RWPE1 (cell line): Measurements from ENCODE around the gene GUCY1A2.

Experiments
- CTCF ChIA-PET: fragments of 350-600 bp; sonication (Branson Sonifier 250); formaldehyde crosslinking; extraction: SDS; loops from one replicate; lab custom pipeline; 2021; lab: Yijun Ruan, JAX
- POLR2A ChIA-PET: fragments of 400-600 bp; formaldehyde crosslinking; extraction: SDS; loops from one replicate; lab custom pipeline; 2020; ENCODE audit warnings: antibody characterized with exemption; ENCODE audit not compliant: low non-redundant PET; lab: Yijun Ruan, JAX
- DNase-seq: peaks from one replicate; pipeline ENCODE4 v3.0.0; 2012; ENCODE audit warnings: low spot score
- H3K27ac ChIP-seq: fragments of 450-650 bp; 2 replicates; pipeline ENCODE4 v1.5.1; 2017
- TF ChIP-seq, protein P1 (sequence below): fragments of 450-650 bp; conservative IDR thresholded peaks from 2 replicates; pipeline ENCODE4 v1.5.1; 2017; ENCODE audit warnings: low read depth, mild to moderate bottlenecking

GUCY1A2 gene

DNA sequence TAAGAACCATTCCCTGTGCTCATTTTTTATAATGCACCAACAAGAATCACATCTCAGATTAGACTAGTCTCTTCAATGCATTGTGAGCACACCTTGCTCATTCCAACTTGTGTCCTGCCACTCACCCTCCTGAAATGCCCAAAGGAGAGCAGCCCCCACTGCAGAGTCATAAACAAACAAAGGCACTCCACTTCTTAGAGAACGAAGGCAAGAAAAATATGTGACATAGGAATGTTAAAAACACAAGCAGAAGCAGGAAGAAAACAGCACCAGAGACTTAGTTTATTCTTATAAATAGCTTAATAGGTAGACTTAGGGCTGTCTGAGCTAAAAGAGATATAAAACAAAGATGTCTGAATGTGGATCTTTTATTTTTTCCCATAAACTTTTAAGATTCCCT is 57.2 kb downstream of the GUCY1A2 start:
- DNase-seq: no peak
- CTCF ChIA-PET: no interaction called here
- H3K27ac ChIP-seq: no peak overlapping the region
- POLR2A ChIA-PET: no interaction called here
- TF ChIP-seq, protein P1, sequence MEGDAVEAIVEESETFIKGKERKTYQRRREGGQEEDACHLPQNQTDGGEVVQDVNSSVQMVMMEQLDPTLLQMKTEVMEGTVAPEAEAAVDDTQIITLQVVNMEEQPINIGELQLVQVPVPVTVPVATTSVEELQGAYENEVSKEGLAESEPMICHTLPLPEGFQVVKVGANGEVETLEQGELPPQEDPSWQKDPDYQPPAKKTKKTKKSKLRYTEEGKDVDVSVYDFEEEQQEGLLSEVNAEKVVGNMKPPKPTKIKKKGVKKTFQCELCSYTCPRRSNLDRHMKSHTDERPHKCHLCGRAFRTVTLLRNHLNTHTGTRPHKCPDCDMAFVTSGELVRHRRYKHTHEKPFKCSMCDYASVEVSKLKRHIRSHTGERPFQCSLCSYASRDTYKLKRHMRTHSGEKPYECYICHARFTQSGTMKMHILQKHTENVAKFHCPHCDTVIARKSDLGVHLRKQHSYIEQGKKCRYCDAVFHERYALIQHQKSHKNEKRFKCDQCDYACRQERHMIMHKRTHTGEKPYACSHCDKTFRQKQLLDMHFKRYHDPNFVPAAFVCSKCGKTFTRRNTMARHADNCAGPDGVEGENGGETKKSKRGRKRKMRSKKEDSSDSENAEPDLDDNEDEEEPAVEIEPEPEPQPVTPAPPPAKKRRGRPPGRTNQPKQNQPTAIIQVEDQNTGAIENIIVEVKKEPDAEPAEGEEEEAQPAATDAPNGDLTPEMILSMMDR: no peak

DNA sequence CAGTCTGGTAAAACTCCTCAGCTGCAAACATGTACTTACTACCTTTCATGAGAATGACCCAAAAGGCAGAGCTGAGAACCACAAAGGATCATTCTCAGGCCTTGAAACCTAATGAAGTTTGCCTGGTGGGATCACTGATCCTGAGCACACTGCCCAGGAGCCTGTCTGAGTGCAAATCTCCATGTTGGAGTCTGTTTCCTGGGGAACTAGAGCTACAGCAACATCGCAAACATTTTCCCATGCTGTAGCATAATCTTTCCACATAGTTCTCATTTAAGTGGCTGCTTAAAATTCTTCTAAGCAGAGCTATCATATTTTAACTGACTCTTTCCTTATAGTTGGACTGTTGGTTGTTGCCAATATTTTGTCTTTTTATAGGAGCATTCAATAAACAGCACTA is 58.5 kb downstream of the GUCY1A2 start:
- TF ChIP-seq, protein P1: no peak
- POLR2A ChIA-PET: no interaction called here
- CTCF ChIA-PET: no interaction called here
- H3K27ac ChIP-seq: no peak overlapping the region
- DNase-seq: no peak

DNA sequence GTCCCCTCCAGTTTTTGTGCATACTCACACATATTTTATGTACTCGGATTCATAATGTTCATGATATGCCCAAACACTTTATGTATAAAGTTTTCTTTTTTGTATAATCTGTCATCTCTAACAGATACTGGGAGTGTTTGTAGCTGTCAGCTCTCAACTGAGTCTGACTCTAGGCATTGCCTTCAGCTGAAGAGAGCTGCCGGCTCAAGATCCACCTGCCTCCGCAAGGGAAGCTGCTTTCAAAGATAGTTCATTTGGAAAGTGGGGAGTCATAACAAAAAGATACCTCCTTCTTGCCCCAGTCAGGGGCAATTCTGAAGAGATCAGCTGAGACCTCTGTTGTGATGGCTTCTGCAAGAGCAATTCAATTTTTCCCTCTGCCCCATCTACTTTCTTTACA is 58.9 kb downstream of the GUCY1A2 start:
- ChIA-PET POLR2A (no interaction called here), CTCF (no interaction called here)
- TF ChIP-seq, protein P1: no peak
- H3K27ac ChIP-seq: no peak overlapping the region
- no peak for DNase-seq

DNA sequence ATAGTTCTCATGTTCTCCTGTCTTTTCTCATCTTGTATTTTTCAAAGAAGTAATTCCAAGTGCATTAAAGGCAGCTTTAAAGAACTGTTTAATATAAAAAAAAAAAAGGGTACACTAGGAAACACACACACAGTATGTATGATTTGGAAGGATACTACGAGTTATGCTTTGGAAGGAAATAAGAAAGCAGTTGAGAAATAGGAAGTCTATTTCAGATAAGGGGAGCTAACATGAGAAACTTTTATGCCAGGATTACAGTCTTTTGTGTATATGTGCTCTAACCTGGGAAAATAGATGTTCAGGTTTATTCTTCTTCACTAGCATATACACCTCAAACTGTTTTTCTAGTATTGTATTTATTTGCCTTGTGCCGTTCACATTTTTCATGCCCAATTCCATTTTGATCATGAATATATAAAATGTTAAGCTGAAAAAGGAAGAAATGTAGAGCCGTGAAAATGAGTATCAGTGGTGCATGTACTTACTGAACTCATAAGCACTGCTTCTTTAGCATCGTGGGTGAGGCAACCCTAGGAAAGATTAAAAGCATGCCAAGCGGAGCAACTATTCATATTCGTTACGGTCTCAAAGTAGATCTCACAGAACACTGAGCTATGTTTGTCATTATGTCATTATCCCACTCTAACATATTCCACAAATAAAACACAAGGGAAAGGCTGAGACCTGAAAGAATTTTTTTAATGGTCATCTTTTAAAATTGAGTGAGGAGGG is 59.6 kb downstream of the GUCY1A2 start:
- ChIA-PET POLR2A (no interaction called here), CTCF (interaction anchor here (0.7 kb wide), 1 partner anchor 406 kb away, joined by 3 read pairs; no protein-coding TSS in a partner anchor)
- no peak overlapping the region for H3K27ac ChIP-seq
- TF ChIP-seq, protein P1: no peak
- DNase-seq: no peak

DNA sequence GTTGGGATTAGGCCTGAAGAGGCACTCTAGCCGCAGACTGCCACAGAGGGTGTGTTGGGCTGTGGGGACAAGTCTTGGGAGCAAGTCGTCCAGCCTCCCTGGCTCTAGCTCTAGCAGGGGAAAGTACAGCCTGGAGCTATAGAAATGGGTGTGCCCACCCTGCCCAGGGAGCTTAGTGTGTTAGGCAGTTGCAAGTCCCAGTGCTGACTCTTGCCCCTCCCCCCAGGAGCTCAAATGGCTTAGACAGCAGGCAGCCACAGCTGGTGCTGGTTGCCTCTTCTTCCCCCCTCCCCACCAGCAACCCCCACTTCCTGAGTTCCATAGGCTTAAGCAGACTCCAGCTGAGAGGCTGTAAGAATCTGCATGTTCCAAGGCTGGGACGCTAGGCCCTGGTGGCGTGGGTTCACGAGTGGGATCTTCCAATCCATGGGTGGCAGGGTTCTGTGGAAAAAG is 61.2 kb downstream of the GUCY1A2 start:
- ChIA-PET POLR2A (interaction anchor here (0.6 kb wide), 1 partner anchor 11 kb away, joined by 4 read pairs; no protein-coding TSS in a partner anchor), CTCF (no interaction called here)
- TF ChIP-seq, protein P1: no peak
- no peak for DNase-seq
- no peak overlapping the region for H3K27ac ChIP-seq

DNA sequence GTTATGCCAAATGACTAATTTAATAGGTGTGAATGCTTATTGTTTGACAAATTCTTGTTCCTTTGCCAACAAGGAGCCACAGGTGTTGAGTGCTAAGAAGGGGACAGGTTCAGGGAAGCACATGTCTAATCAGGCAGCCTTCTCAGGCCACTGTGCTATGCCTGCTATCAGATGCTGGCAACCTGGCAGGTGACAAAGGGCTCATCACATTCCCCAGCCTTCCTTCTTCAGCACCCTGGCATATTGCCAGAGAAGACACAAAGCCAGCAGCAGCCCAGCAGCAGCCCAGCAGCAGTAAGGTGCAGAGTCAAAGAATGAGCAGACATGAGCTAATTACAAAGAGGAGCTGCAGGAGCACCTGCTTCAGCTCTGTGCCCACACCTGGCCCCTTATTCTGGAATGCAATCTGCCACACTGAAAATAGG is 68.2 kb downstream of the GUCY1A2 start:
- ChIA-PET CTCF (no interaction called here), POLR2A (no interaction called here)
- H3K27ac ChIP-seq: no peak overlapping the region
- peak; percentile 65 for DNase-seq
- TF ChIP-seq, protein P1: no peak
